HG03139 (cell line): ENCODE results near the gene TMEM150B.
"Not testable (repeated sequence)": the region's sequence is repeated elsewhere in the genome, so short reads cannot be mapped to it uniquely, and the experiment has no call there.

Source experiments
- ATAC-seq: cut with Tn5 transposase; IDR thresholded peaks from one replicate; pipeline ENCODE4 v1.9.1; 2021; ENCODE audit not compliant: unreplicated experiment

The TMEM150B gene

GRCh38 chr19:55339889-55340783 lies 15.0 kb upstream of the TMEM150B start:
- no peak for ATAC-seq

- peak; percentile 74 for ATAC-seq
Measured at GRCh38 chr19:55339105-55339888, 14.2 kb upstream of the TMEM150B start, which contains the start of gene KMT5C. Gene KMT5C (plus strand): TSS chr19:55339876. CDS start chr19:55341937, 2,061 bp downstream.

GRCh38 chr19:55336101-55336500 lies 11.0 kb upstream of the TMEM150B start:
- ATAC-seq, result no peak

- no peak for ATAC-seq
Measured at GRCh38 chr19:55333870-55334269, 8.7 kb upstream of the TMEM150B start.

- not testable (repeated sequence) for ATAC-seq
Measured at GRCh38 chr19:55329791-55330190, 4.7 kb upstream of the TMEM150B start.

GRCh38 chr19:55328774-55329318 lies 3.7 kb upstream of the TMEM150B start:
- ATAC-seq, result not testable (repeated sequence)

- ATAC-seq, result no peak
Measured at GRCh38 chr19:55324662-55325061, 479 bp downstream of the TMEM150B start.

GRCh38 chr19:55322204-55322885 lies 2.8 kb downstream of the TMEM150B start:
- no peak for ATAC-seq

- no peak for ATAC-seq
Measured at GRCh38 chr19:55321466-55322137, 3.5 kb downstream of the TMEM150B start.

GRCh38 chr19:55320844-55321419 lies 4.2 kb downstream of the TMEM150B start:
- ATAC-seq, result no peak

- ATAC-seq, result no peak
Measured at GRCh38 chr19:55319785-55320184, 5.4 kb downstream of the TMEM150B start.

- ATAC-seq, result no peak
Measured at GRCh38 chr19:55316646-55317045, 8.5 kb downstream of the TMEM150B start.

GRCh38 chr19:55315956-55316525 lies 9.1 kb downstream of the TMEM150B start:
- ATAC-seq, result no peak

GRCh38 chr19:55314396-55314795 lies 10.7 kb downstream of the TMEM150B start:
- ATAC-seq, result no peak

GRCh38 chr19:55312621-55313512 lies 12.3 kb downstream of the TMEM150B start:
- no peak for ATAC-seq

- ATAC-seq, result no peak
Measured at GRCh38 chr19:55311797-55312196, 13.3 kb downstream of the TMEM150B start.

GRCh38 chr19:55311397-55311796 lies 13.7 kb downstream of the TMEM150B start:
- no peak for ATAC-seq

GRCh38 chr19:55310498-55310897 lies 14.6 kb downstream of the TMEM150B start:
- no peak for ATAC-seq

GRCh38 chr19:55309448-55309847 lies 15.7 kb downstream of the TMEM150B start:
- no peak for ATAC-seq
